22Rv1 (cell line): ENCODE measurements around the gene THEM4.
"Not testable (repeated sequence)": the region's sequence is repeated elsewhere in the genome, so short reads cannot be mapped to it uniquely, and the experiment has no call there.

Experiments
- H3K27ac ChIP-seq: fragments of 450-650 bp; 2 replicates; pipeline ENCODE4 v1.5.1; 2017
- ZFX ChIP-seq: fragments of 450-650 bp; IDR thresholded peaks from 2 replicates; pipeline ENCODE4 v1.6.1; 2017; ENCODE audit warnings: antibody characterized with exemption, borderline replicate concordance
- TF ChIP-seq, protein P1 (sequence below): fragments of 450-650 bp; IDR thresholded peaks from 2 replicates; pipeline ENCODE4 v1.5.1; 2017; ENCODE audit warnings: mild to moderate bottlenecking

The THEM4 gene

DNA sequence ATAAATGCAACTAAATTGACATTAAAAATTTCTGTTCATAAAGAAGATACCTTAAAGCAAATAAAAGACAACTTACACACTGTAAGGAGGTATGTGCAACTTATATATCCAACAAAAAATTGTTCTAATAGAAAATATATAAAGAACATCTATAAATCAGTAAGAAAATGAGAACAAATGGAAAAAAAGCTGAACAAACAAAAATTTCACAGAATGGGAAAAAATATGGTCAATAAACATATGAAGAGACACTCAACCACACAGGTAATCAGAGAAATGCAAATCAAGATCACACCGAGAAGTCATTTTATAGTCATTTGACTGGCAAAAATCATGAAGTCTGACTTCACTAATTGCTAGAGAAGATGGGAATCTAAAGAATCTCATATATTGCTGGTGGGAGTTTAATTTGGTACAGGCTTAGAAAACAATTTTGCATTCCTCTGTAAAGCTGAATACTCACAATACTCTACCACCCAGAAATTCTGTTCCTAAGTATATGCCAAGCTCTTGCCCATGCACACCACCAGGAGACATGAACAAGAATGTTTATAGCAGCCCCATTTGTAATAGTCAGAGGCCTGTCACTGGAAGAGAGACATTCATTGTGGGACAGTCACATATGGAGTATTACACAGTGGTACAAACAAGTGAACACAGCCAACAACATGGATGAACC is 33.8 kb downstream of the THEM4 start:
- H3K27ac ChIP-seq: no peak overlapping the region
- TF ChIP-seq, protein P1, sequence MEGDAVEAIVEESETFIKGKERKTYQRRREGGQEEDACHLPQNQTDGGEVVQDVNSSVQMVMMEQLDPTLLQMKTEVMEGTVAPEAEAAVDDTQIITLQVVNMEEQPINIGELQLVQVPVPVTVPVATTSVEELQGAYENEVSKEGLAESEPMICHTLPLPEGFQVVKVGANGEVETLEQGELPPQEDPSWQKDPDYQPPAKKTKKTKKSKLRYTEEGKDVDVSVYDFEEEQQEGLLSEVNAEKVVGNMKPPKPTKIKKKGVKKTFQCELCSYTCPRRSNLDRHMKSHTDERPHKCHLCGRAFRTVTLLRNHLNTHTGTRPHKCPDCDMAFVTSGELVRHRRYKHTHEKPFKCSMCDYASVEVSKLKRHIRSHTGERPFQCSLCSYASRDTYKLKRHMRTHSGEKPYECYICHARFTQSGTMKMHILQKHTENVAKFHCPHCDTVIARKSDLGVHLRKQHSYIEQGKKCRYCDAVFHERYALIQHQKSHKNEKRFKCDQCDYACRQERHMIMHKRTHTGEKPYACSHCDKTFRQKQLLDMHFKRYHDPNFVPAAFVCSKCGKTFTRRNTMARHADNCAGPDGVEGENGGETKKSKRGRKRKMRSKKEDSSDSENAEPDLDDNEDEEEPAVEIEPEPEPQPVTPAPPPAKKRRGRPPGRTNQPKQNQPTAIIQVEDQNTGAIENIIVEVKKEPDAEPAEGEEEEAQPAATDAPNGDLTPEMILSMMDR: no peak
- no peak for TF ChIP-seq ZFX

DNA sequence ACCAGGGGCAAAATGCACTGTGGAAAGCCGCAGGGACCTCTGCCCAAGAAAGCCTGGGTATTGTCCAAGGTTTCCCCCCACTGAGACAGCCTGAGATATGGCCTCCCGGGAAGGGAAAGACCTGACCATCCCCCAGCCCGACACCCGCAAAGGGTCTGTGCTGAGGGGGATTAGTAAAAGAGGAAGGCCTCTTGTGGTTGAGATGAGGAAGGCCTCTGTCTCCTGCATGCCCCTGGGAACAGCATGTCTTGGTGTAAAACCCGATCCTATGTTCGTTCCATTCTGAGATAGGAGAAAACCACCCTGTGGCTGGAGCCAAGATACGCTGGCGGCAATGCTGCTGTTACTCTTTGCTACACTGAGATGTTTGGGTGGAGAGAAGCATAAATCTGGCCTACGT is 36.5 kb downstream of the THEM4 start:
- not testable (repeated sequence) for H3K27ac ChIP-seq

DNA sequence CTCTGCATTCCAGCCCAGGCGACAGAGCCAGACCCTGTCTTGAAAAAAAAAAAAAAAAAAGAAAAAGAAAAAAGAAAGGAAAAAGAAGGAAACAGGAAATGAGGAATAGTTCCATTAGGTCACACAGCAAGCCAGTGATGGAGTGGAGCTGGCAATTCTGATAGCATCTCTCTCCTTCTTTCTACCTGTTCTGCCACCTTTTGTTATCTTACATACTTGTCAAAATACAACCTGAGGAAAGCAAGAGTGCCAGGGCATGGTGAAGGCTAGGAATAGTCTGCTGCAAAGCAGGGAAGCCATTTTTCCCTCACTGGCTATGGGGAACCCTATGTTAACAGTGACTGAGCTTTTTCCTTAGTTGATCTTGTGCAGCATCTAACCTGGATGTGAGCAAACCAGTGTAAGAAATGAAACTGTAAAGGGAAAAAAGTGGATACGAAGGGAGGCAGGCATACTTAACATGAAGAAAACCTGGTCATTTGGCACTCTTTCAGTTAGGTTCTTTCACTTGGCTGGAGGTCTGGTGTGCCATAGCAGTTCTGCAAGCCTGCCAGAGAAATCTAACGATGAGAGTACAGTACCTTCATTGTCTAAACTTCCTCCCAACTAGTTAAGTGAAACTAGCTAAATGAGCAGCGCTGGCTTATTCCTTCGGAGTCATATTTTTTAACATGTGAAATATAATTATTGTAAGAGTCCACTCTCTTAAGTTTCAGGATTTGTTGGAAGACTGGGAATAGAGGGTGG is 37.9 kb downstream of the THEM4 start:
- no peak for TF ChIP-seq ZFX
- TF ChIP-seq, protein P1: no peak
- H3K27ac ChIP-seq: no peak overlapping the region

DNA sequence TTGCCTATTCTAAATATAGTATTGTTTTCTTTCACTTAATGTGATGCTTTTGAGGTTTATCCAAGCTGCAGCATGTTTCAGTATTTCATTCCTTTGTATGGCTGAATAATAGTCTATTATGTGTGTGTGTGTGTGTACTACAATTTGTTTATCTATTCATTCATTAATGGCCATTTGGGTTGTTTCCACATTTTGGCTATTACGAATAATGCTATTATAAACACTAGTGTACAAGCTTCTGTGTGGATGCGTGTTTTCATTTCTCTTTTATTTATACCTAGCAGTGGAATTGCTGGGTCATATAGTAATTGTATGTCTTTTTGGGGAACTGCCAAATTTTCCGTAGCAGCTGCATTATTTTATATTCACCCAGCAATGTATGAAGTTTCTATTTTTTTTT is 40.8 kb downstream of the THEM4 start:
- no peak overlapping the region for H3K27ac ChIP-seq
- TF ChIP-seq, protein P1: no peak
- no peak for TF ChIP-seq ZFX

DNA sequence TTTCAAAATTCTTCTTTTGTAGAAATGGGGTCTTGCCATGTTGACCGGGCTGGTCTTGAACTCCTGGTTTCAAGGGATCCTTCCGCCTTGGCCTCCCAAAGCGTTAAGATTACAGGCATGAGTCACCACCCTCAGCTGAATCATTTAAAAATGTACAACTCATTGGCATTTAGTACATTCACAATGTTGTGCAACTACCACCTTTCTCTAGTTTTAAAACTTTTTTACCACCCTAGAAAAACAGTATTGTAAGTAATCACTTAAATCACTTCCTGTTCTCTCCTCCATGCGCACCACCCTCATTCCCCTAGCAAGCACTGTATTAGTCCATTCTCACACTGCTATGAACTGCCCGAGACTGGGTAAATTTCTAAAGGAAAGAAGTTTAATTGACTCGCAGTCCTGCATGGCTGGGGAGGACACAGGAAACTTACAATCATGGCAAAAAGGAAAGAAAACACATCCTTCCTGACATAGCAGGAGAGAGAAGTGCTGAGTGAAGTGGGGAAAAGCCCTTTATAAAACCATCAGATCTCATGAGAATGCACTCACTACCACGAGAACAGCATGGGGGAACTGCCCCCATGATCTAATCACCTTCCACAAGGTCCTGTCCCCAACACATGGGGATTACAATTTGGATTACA is 41.4 kb downstream of the THEM4 start:
- TF ChIP-seq ZFX: no peak
- TF ChIP-seq, protein P1: no peak
- H3K27ac ChIP-seq: no peak overlapping the region

DNA sequence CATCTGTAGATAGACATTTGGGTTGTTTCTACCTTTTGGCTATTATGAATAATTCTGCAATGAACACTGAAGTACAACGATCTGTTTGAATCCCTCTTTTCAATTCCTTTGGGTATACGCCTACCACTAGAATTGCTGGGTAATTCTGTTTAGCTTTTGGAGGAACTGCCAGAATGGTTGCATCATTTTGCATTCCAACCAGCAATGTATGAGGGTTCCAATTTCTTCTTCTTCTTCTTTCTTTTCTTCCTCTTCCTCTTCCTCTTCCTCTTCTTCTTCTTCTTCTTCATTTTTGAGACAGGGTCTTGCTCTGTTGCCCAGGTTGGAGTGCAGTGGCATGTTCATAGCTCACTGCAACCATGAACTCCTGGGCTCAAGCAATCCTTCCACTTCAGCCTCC is 42.0 kb downstream of the THEM4 start:
- no peak overlapping the region for H3K27ac ChIP-seq

DNA sequence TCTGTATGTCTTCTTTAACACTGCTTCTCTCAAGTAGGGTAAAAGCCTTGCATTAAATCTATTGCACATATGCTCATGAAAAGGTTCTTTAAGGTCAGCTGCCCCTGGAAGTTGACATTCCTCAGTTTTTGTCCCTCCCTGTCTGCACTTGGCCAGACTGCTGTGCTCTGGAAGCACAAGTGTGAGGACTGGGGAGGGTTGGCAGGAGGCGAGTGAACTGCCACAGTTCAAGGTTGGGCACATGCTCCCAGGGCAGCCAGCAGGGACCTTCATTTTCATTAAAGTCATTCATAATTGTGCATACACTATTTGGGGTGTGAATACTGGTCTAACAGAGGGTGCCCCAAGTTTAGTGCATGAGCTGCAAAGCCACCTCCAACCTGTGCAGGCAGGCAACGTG is 44.9 kb downstream of the THEM4 start:
- TF ChIP-seq, protein P1: no peak
- no peak for TF ChIP-seq ZFX
- no peak overlapping the region for H3K27ac ChIP-seq

More for the DNA sequence above, 42.0 kb downstream of the THEM4 start:
- TF ChIP-seq ZFX: no peak
- TF ChIP-seq, protein P1: no peak
